SW480 (cell line): ENCODE data around the gene TWF1.
"Not testable (repeated sequence)": the region's sequence is repeated elsewhere in the genome, so short reads cannot be mapped to it uniquely, and the experiment has no call there.

ENCODE experiments used
- DNase-seq: peaks from one replicate; pipeline ENCODE4 v3.0.0-alpha.2; 2016; ENCODE audit warnings: low spot score

TWF1 gene

GRCh38 chr12:43805149-43805859 lies 813 bp downstream of the TWF1 start:
- peak; percentile 40 for DNase-seq

- DNase-seq, result no peak
These were observed 8.4 kb downstream of the TWF1 start for GRCh38 chr12:43797561-43798217.

- DNase-seq, result no peak
These were observed 10.3 kb downstream of the TWF1 start for GRCh38 chr12:43795716-43796280.

GRCh38 chr12:43789941-43790340 lies 16.2 kb downstream of the TWF1 start:
- DNase-seq, result peak; percentile 3

DNA sequence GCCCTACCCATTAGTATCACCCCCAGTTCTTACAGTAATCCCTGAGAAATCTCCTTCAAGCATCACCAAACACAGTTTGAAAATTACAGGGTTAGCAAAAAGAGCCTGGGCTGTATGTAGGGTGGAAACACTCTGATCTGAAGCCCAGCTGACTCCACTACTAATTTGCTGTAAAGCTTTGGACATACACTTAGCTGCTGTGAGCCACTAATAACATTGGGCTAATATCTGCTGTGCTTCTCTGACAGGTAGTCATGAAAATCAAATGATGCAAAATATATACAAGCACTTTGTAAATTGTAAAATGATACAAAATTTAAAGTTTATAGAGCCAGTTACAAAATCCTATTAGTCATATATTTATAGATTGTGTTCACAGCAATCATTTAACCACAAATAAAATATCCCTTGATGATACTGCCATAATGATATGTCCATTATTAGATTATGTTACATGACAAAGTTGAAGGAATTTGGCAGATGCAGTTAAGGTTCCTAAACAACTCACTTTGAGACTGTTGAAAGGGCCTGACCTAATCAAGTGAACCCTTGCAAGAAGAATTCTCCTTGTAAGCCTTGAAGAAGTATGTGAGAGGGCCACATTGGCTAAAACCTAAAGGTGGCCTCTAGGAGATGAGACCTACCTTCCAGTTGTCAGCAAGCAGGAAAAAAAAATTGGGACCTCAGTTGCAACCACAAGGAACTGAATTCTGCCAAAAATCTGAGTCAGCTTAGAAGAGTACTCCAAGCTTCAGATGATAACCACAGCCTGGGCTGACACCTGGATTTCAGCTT lies 19.0 kb downstream of the TWF1 start:
- DNase-seq, result no peak

DNA sequence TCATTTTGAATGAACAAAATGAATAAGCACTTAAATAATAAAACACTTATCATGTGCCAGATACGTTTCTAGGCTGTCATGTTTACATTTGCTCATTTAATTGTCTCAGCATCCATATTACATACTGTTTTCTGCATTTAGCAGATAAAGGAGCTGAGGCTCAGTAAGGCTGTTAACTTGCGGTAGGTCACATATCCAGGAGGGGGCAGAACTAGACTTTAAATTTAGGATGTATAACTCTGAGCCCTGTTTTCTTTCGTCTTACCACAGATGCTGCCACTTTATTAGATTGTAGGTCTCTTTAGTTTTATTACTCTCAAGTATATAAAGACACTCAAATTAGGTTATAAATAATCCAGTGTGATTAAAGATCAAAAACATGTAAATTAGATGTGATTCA lies 29.6 kb downstream of the TWF1 start:
- peak; percentile 48 for DNase-seq

DNA sequence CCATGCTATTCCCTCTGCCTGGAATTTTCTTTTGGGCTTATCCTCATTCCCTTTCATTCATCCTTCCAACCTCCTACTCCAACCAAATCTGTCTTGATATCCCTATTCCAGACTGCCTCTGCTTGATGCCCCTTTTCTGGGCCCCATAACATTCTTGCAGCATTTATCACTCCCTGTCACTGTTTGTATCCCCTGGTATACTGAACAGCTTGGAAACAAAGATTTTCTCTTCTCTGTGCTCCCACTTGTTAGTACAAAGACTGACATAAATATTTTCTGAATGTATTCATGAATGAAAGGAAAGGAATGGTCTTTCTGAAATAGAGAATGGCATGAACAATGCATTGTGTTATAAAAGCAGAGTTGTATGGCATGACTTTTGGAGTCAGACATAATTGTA lies 39.8 kb downstream of the TWF1 start:
- DNase-seq, result no peak

DNA sequence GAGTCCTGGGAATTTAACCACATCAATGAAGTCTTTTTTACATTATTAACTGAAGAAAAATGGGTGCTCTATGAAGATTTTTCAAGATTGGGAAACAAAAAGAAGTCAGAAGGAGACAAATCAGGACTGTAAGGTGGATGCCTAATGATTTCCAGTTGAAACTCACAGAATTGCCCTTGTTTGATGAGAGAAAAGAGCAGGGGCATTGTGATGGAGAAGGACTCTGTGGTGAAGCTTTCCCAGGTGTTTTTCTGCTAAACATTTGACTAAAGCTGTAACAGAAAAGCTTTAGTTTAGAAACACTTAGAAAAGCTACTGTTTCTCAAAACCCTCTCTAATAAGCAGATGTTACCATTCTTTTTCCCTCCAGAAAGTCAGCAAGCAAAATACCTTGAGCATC lies 41.6 kb downstream of the TWF1 start:
- no peak for DNase-seq

GRCh38 chr12:43763769-43764168 lies 42.3 kb downstream of the TWF1 start:
- DNase-seq, result no peak

GRCh38 chr12:43762596-43762995 lies 43.5 kb downstream of the TWF1 start:
- DNase-seq, result no peak

DNA sequence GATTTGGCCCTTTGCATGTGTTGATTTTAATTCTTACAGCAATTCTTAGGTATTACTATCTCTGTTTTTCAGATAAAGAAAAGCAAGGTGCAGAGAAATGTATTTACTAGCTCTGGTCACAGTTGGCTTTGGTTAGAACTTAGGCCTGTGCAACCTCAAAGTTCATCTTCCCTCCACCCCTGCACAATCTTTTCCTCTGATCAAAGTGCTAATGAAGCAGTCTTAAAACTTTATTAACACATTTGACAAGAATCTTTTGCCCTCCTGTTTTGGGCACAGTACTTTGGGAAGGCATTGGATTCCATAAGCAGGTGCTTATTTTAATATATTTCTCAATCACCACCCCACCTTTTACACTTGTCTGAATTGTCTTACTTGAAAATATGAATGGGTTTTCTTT lies 44.6 kb downstream of the TWF1 start:
- DNase-seq, result no peak

- no peak for DNase-seq
These were observed 45.7 kb downstream of the TWF1 start for GRCh38 chr12:43760396-43760795.

GRCh38 chr12:43758728-43759563 lies 47.2 kb downstream of the TWF1 start, which contains the start of the genes IRAK4 and PUS7L:
Gene IRAK4 (plus strand): TSS chr12:43758951. CDS start chr12:43768112, 9,161 bp downstream.
Gene PUS7L (minus strand): TSS chr12:43758790. CDS start chr12:43755245, 3,545 bp downstream.
- DNase-seq, result peak; percentile 96

DNA sequence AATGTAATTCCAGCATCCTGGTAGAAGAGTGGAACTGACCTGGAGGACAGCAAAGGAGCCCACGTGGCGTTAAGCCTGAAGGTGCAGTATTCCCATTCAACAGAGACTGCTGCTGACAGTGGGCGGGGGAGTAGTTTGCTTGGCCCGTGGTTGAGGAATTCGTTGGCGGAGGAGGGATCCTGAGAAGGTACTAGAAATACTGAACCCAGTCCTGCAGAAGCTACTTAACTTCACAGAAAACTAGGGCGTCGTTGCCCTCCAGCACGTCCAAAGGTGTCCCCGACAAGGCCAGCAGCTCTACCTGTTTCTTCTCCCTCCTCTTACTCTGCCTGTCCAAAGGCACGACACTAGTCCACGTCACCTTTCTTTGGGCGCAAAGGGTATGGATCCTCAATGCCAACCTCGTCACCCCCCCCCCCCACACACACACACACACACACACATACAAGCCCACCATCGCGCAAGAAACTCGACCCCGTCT lies 47.8 kb downstream of the TWF1 start:
- DNase-seq, result no peak

DNA sequence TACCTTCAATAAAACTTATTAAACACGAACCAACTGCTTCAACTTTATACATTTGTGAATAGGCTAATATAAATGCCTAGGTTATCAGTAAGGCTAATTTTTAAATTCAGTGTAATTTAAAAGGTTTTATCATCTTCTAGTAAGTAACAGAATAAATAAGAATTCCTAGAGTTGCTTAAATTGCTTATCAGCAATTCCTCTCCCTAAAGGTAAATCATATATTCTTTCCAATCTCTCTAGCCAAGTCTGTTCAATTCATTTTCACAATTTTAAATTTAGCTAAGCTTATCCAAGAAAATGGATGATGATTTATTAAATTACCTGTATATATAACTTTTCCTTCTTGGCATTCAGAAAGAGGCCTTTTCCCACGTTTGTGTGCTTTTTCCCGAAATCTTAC lies 52.1 kb downstream of the TWF1 start:
- DNase-seq, result no peak

- DNase-seq, result not testable (repeated sequence)
These were observed 54.8 kb downstream of the TWF1 start for GRCh38 chr12:43751360-43751759.

DNA sequence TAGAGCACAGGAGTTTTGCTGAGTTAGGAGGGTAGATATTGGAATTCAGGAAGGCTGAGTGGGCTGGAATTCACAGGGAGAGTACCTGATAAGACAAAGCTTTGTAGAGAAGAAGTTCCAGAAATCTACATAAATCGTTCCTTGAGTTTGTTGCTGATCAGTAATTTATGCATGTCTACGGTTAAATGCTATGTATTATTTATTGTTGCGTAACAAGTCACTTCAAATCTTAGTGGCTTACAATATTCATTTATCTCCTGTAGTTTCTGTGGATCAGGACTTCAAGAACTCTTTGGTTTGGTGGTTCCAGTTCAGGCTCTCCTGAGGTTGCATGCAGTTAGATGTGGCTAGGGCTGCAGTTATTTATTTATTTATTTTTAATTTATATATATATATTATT lies 55.3 kb downstream of the TWF1 start:
- DNase-seq, result no peak

DNA sequence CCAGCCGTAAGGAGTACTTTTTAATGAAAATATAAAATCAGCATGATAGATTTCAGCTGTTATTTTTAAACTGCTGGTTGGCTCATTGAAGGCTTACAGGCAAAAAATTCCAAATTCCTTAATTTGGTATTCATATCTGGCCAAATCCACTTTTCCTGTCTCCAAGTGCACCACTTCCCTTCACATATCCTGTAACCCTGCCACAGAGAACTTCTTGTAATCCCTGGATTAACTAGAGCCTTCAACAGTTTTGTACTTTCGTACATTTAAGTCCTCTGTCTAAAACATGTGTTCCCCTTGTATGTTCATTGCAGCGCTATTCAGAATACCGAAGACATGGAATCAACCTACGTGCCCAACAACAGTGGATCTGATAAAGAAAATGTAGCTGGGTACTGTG lies 57.1 kb downstream of the TWF1 start:
- DNase-seq, result no peak

- no peak for DNase-seq
These were observed 61.3 kb downstream of the TWF1 start for GRCh38 chr12:43744826-43745225.
